SH-SY5Y (cell line): ENCODE data around the gene HNRNPUL2.

Source experiments
- GATA2 ChIP-seq: IDR thresholded peaks from 2 replicates; pipeline ENCODE4 v1.6.1; 2011; ENCODE audit warnings: mild to moderate bottlenecking, low read depth, low read length
- GATA3 ChIP-seq: IDR thresholded peaks from 2 replicates; pipeline ENCODE4 v1.6.1; 2011; ENCODE audit warnings: low read depth, mild to moderate bottlenecking, low read length, moderate library complexity

GRCh38 chr11:62677156-62677555 lies 50.1 kb downstream of the HNRNPUL2 start:
- no peak for TF ChIP-seq GATA3
- no peak for TF ChIP-seq GATA2
